WI38 (cell line): ENCODE results near the gene NUP160.
A peak's percentile ranks its signal among the peaks of the same experiment; 100 is the strongest.

ENCODE experiments used
- H3K4me3 ChIP-seq: 2 replicates; pipeline ENCODE4 v1.5.1; 2011; ENCODE audit warnings: low read depth, mild to moderate bottlenecking, control low read depth, low read length
- TF ChIP-seq, protein P1 (sequence below): IDR thresholded peaks from 2 replicates; pipeline ENCODE4 v1.5.1; 2012; ENCODE audit warnings: low read depth, mild to moderate bottlenecking, control low read depth, low read length

The NUP160 gene

DNA sequence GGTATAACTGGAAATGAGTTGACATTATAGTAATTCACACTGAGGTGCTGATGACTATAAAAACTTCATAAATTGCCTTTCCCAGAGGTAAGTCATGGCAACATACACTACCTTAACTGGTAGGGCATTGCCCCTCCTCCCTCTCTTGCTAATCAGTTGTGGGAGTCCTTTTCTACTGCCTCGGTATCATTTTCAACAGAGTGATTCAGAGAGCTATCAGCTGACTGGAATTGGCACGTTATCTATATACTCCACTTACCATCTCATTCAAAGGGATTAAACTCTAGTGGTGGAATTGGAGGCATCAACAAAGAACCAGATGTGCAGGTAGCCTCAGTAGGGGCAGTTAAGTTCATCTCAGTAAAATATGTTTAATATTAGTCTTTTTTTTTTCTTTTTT lies 8.0 kb upstream of the NUP160 start:
- no peak overlapping the region for H3K4me3 ChIP-seq
- TF ChIP-seq, protein P1, sequence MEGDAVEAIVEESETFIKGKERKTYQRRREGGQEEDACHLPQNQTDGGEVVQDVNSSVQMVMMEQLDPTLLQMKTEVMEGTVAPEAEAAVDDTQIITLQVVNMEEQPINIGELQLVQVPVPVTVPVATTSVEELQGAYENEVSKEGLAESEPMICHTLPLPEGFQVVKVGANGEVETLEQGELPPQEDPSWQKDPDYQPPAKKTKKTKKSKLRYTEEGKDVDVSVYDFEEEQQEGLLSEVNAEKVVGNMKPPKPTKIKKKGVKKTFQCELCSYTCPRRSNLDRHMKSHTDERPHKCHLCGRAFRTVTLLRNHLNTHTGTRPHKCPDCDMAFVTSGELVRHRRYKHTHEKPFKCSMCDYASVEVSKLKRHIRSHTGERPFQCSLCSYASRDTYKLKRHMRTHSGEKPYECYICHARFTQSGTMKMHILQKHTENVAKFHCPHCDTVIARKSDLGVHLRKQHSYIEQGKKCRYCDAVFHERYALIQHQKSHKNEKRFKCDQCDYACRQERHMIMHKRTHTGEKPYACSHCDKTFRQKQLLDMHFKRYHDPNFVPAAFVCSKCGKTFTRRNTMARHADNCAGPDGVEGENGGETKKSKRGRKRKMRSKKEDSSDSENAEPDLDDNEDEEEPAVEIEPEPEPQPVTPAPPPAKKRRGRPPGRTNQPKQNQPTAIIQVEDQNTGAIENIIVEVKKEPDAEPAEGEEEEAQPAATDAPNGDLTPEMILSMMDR, result no peak

DNA sequence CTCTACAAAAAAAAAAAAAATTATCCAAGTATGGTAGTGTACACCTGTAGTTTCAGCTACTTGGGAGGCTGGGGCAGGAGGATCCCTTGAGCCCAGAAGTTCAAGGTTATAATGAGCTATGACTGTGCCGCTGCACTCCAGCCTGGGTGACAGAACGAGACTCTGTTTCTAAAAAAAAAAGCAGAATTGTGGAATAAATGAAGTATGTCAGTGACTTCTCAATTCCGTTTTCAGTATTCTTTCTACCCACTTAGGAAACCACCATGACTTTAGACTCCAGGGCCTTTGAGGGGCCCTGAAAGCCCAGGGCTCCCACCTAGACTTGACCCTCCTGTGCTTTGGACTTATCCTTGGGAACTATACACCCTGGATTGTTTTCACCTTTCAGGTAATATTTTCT lies 6.5 kb upstream of the NUP160 start:
- TF ChIP-seq, protein P1, result no peak
- no peak overlapping the region for H3K4me3 ChIP-seq

DNA sequence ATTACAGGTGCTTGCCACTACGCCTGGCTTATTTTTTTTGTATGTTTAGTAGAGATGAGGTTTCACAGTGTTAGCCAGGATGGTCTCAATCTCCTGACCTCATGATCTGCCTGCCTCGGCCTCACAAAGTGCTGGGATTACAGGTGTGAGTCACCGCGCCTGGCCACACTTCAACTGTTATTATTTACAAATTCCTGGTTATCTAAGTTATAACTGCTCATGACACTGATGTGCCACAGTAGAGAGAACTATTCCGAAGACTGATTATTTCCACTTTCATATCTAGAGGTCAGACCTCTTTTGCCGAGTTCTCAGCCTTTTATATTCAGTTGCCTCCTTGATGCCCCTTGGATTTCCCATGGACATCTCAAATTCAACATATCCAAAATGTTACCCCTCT lies 3.9 kb upstream of the NUP160 start:
- TF ChIP-seq, protein P1, result no peak

DNA sequence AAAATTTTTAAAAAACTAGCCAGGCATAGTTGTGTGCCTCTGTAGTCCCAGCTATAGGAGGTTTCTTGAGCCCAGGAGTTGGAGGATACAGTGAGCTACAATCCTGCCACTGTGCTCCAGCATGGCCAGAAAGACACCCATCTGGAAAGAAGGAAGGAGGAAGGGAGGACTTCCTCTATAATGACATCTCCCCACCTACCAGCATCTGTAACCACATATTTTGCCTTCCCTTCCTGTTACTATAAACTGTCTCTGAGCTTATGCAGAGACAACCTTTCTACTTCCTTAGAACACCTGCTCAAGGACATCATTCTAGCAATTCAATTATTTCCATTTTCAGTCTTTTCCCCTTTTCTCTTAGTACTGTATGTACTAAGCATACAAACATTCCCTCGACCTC lies 2.2 kb upstream of the NUP160 start:
- TF ChIP-seq, protein P1, result no peak
- H3K4me3 ChIP-seq, result no peak overlapping the region

More for the DNA sequence above, 3.9 kb upstream of the NUP160 start:
- H3K4me3 ChIP-seq, result no peak overlapping the region

DNA sequence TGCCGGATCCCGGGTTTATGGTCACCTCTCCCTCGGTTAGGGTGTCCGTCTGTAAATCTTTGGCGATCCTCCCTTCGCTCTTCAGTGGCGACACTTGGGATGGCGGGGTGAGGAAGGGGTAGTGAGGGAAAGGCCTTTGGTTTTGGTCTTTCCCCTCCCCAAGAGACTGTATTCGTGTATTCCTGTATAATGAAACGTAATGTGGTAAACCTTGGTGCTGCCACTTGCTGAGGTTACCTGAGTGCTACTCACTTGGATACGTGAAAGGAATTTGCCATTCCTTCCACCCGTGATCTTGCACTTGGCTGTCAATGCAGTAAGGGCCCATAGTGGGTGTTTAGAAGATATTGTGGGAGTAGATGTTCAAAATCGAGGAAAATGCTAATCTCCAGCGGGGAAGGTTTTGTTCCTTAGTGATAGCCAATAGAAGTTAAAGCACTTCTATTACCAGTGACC lies 578 bp upstream of the NUP160 start:
- TF ChIP-seq, protein P1, result no peak

DNA sequence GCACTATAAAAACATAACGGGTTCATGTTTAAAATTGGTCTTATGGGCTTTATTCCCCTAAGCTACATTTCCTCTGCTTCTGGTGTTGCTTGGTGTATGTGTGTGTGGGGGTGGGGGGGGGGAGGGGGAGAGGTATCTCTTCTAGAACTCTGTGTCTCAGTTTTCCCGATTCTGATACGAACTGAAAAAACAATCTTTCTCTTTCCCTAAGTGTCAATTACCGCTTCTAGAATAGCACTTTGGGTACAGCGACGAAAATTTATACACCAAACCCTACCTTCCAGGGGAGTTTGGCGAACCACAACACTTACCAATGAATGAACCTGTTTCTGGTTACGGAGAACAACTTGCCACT lies 636 bp downstream of the NUP160 start:
- peak overlapping the region; percentile 99 for H3K4me3 ChIP-seq
- TF ChIP-seq, protein P1, result no peak

More for the DNA sequence above, 578 bp upstream of the NUP160 start:
- H3K4me3 ChIP-seq, result peak overlapping the region; percentile 99

DNA sequence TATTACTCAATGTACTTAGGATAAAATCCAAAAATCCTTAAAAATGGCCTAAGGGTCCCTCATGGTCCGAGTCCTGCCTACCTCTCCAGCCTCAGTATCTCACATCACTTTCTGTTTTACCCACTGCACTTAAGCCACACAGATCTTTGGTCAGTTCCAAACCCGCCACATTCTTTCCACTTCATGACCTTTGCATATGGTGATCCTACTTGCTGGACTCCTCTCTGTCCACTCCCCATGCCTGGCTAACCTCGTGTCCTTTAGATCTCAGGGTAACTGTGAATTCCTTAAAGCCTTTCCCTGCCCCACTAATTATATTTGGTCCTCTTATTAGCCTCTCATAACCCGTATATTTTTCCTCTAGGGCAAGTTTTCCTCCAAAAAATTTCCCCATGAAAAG lies 1.2 kb downstream of the NUP160 start:
- TF ChIP-seq, protein P1, result no peak
- H3K4me3 ChIP-seq, result peak overlapping the region; percentile 99
